PC-3 (cell line): Measurements from ENCODE around the gene CTNND2. TPM values are rescaled to one million over a fixed set of nuclear protein-coding genes. Genes with fewer than 3 reads are reported as not detected.

Experiments
- ATAC-seq: fragments of 200-7000 bp; cut with Tn5 transposase; 2 replicates; pipeline ENCODE4 v1.9.1; 2020; ENCODE audit warnings: mild to moderate bottlenecking, moderate library complexity
- BruUV-seq: library from RNA; stranded (reverse); fragments of 400-500 nt; replicated peaks from 2 replicates; lab custom pipeline; 2021; lab: Mats Ljungman, UMichigan
- CTCF ChIA-PET: fragments of 300-600 bp; sonication (Branson Sonifier 250); formaldehyde crosslinking; loops from one replicate; lab custom pipeline; 2022; ENCODE audit warnings: antibody characterized with exemption; lab: Charles Lee
- POLR2A ChIA-PET: fragments of 300-600 bp; sonication (Branson Sonifier 250); formaldehyde crosslinking; loops from one replicate; lab custom pipeline; 2022; ENCODE audit warnings: antibody characterized with exemption; ENCODE audit not compliant: unreplicated experiment; lab: Charles Lee
- DNase-seq: peaks from one replicate; pipeline ENCODE4 v3.0.0-alpha.2; 2015
- H2AFZ ChIP-seq: fragments of 300-600 bp; sonication (generic); 2 replicates; pipeline ENCODE4 v1.6.0; 2016; ENCODE audit warnings: antibody characterized with exemption, low read length
- H3F3A ChIP-seq: fragments of 300-600 bp; sonication (generic); one replicate; pipeline ENCODE4 v1.6.0; 2017; ENCODE audit warnings: antibody characterized with exemption, low read length, control low read depth, mild to moderate bottlenecking; ENCODE audit not compliant: unreplicated experiment
- H3K27ac ChIP-seq: fragments of 300-600 bp; sonication (generic); 2 replicates; pipeline ENCODE4 v1.5.1; 2016; ENCODE audit warnings: mild to moderate bottlenecking, low read length
- H3K27me3 ChIP-seq: fragments of 300-600 bp; sonication (generic); 2 replicates; pipeline ENCODE4 v1.6.1; 2016; ENCODE audit warnings: low read length, mixed read lengths
- H3K36me3 ChIP-seq: fragments of 300-600 bp; sonication (generic); 2 replicates; pipeline ENCODE4 v1.6.1; 2016; ENCODE audit warnings: low read depth, mixed run types, low read length, mixed read lengths
- H3K4me1 ChIP-seq: fragments of 300-600 bp; sonication (generic); 2 replicates; pipeline ENCODE4 v1.5.1; 2016; ENCODE audit warnings: low read length; ENCODE audit not compliant: insufficient read depth
- H3K4me2 ChIP-seq: fragments of 300-600 bp; sonication (generic); 2 replicates; pipeline ENCODE4 v1.6.0; 2016; ENCODE audit warnings: low read length
- H3K4me3 ChIP-seq: fragments of 300-600 bp; sonication (generic); 2 replicates; pipeline ENCODE4 v1.5.1; 2016; ENCODE audit warnings: mild to moderate bottlenecking, low read length, mixed read lengths
- H3K79me2 ChIP-seq: fragments of 300-600 bp; sonication (generic); 2 replicates; pipeline ENCODE4 v1.6.1; 2017; ENCODE audit warnings: low read length, mixed read lengths
- H3K9ac ChIP-seq: fragments of 300-600 bp; sonication (generic); 2 replicates; pipeline ENCODE4 v1.6.0; 2016; ENCODE audit warnings: mild to moderate bottlenecking, low read length
- H3K9me2 ChIP-seq: fragments of 300-600 bp; sonication (generic); replicated peaks from 2 replicates; pipeline ENCODE4 v1.6.1; 2016; ENCODE audit warnings: mixed run types, low read length, mixed read lengths
- H3K9me3 ChIP-seq: fragments of 300-600 bp; sonication (generic); 2 replicates; pipeline ENCODE4 v1.6.1; 2016; ENCODE audit warnings: low read length, mixed read lengths
- H4K20me1 ChIP-seq: fragments of 300-600 bp; sonication (generic); 2 replicates; pipeline ENCODE4 v1.6.1; 2016; ENCODE audit warnings: low read length, mixed read lengths
- CTCF ChIP-seq: fragments of 300-600 bp; sonication (generic); conservative IDR thresholded peaks from 2 replicates; pipeline ENCODE4 v1.5.1; 2017; ENCODE audit warnings: antibody characterized with exemption, low read depth, mild to moderate bottlenecking, low read length
- EZH2 ChIP-seq: fragments of 300-600 bp; sonication (generic); IDR thresholded peaks from one replicate; pipeline ENCODE4 v1.6.1; 2017; ENCODE audit warnings: antibody characterized with exemption, mild to moderate bottlenecking, low read length; ENCODE audit not compliant: unreplicated experiment
- EZH2phosphoT487 ChIP-seq: fragments of 300-600 bp; sonication (generic); IDR thresholded peaks from 2 replicates; pipeline ENCODE4 v1.6.1; 2018; ENCODE audit warnings: mild to moderate bottlenecking, antibody characterized with exemption, low read length, borderline replicate concordance
- intact Hi-C: fragments of 100-400 bp; cut with micrococcal nuclease; formaldehyde crosslinking; loops from 2 replicates; pipeline ENCODE4 v1.9.0; 2023
- total RNA-seq: library from RNA; depleted of rRNA; stranded (reverse); fragments of >200 nt; gene quantifications from 2 replicates; pipeline ENCODE4 v1.2.3, GENCODE V29; 2014

CTNND2 gene
- total RNA-seq, 1 experiment from 2014 or later: 1.8 TPM

- Histone ChIP-seq H3K9me2 (no peaks in the 10 kb centered on the region), H3F3A (no peaks in the 10 kb centered on the region), H3K27me3 (no peaks in the 10 kb centered on the region), H2AFZ (no peak overlapping the region), H3K9me3 (no peaks in the 10 kb centered on the region), H3K36me3 (no peaks in the 10 kb centered on the region), H3K27ac (no peak overlapping the region), H3K4me1 (no peaks in the 10 kb centered on the region), H3K4me3 (no peak overlapping the region), H4K20me1 (no peaks in the 10 kb centered on the region), H3K4me2 (no peak overlapping the region), H3K9ac (no peak overlapping the region), H3K79me2 (no peaks in the 10 kb centered on the region)
- ChIA-PET POLR2A (no interaction called here), CTCF (no interaction called here)
- no peak for DNase-seq
- intact Hi-C loops: no loop called here
- no peak for TF ChIP-seq EZH2phosphoT487
- no peak for TF ChIP-seq EZH2
- no peak for TF ChIP-seq CTCF
- no TSS peak for BruUV-seq
- no peak for ATAC-seq
Measured at GRCh38 chr5:11692636-11693035, 211.6 kb downstream of the CTNND2 start.

GRCh38 chr5:11687498-11687897 is 216.7 kb downstream of the CTNND2 start:
- no peak overlapping the region for H3K4me2 ChIP-seq
- no peak overlapping the region for H3K4me3 ChIP-seq
- no TSS peak for BruUV-seq
- no peaks in the 10 kb centered on the region for H4K20me1 ChIP-seq
- H3K4me1 ChIP-seq: no peaks in the 10 kb centered on the region
- DNase-seq (no peak), ATAC-seq (no peak)
- CTCF ChIA-PET: no interaction called here
- H3F3A ChIP-seq: no peaks in the 10 kb centered on the region
- no peak overlapping the region for H3K27ac ChIP-seq
- no peaks in the 10 kb centered on the region for H3K9me2 ChIP-seq
- no peaks in the 10 kb centered on the region for H3K36me3 ChIP-seq
- no peak overlapping the region for H3K9ac ChIP-seq
- intact Hi-C loops: no loop called here
- H2AFZ ChIP-seq: no peak overlapping the region
- POLR2A ChIA-PET: no interaction called here
- no peak for TF ChIP-seq EZH2
- TF ChIP-seq CTCF: no peak
- no peak for TF ChIP-seq EZH2phosphoT487
- H3K79me2 ChIP-seq: no peaks in the 10 kb centered on the region
- no peaks in the 10 kb centered on the region for H3K27me3 ChIP-seq
- no peaks in the 10 kb centered on the region for H3K9me3 ChIP-seq

DNA sequence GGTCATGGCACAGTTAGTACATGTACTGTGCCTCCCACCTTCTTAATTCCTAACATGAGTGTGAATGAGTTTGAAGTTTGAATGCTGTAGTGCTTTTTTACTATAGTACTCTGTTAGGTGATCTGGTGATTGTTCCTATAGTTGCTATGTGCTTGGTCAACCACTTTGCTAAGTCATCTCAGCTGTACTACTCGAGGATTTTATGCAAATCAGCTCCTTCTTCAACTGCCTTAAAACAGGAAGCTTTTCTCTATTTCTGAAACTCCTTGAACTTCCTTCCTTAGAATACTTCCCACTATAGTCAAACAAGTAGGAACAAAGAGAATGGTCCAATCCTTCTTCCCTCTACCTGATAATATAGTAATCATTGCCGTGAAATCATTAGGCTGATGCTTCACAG is 219.6 kb downstream of the CTNND2 start:
- H3K79me2 ChIP-seq: no peaks in the 10 kb centered on the region
- intact Hi-C loops: no loop called here
- POLR2A ChIA-PET: no interaction called here
- DNase-seq: no peak
- ATAC-seq: no peak
- no peak overlapping the region for H2AFZ ChIP-seq
- H3K4me1 ChIP-seq: no peaks in the 10 kb centered on the region
- no peaks in the 10 kb centered on the region for H3F3A ChIP-seq
- H3K36me3 ChIP-seq: no peaks in the 10 kb centered on the region
- no TSS peak for BruUV-seq
- no peaks in the 10 kb centered on the region for H4K20me1 ChIP-seq
- H3K27me3 ChIP-seq: no peaks in the 10 kb centered on the region
- no peak overlapping the region for H3K4me3 ChIP-seq
- no peak for TF ChIP-seq CTCF
- TF ChIP-seq EZH2phosphoT487: no peak
- TF ChIP-seq EZH2: no peak
- no peak overlapping the region for H3K9ac ChIP-seq
- CTCF ChIA-PET: no interaction called here
- H3K27ac ChIP-seq: no peak overlapping the region
- no peak overlapping the region for H3K4me2 ChIP-seq
- H3K9me2 ChIP-seq: 0 out of 2 replicates have a peak, but pooled peaks cover 4% of the 10 kb centered on the region
- H3K9me3 ChIP-seq: no peaks in the 10 kb centered on the region
